HG03442 (cell line): ENCODE measurements around the gene CT45A3.
"Not testable (repeated sequence)": the region's sequence is repeated elsewhere in the genome, so short reads cannot be mapped to it uniquely, and the experiment has no call there.

Experiments
- ATAC-seq: cut with Tn5 transposase; IDR thresholded peaks from one replicate; pipeline ENCODE4 v1.9.1; 2021; ENCODE audit warnings: mild to moderate bottlenecking, moderate library complexity; ENCODE audit not compliant: unreplicated experiment

Gene CT45A3

GRCh38 chrX:135768091-135768490 lies at the start of gene CT45A3:
TSS of gene CT45A3 (minus strand) at chrX:135768191. CDS start at chrX:135764444, 3,747 bp downstream.
- not testable (repeated sequence) for ATAC-seq

GRCh38 chrX:135802687-135803086 lies 34.7 kb upstream of the CT45A3 start, which contains the start of gene CT45A6:
TSS of gene CT45A6 (minus strand) at chrX:135802787. CDS start at chrX:135798993, 3,794 bp downstream.
- not testable (repeated sequence) for ATAC-seq

GRCh38 chrX:135785403-135785802 lies 17.4 kb upstream of the CT45A3 start, which contains the start of gene CT45A5:
TSS of gene CT45A5 (minus strand) at chrX:135785503. CDS start at chrX:135781729, 3,774 bp downstream.
- not testable (repeated sequence) for ATAC-seq

GRCh38 chrX:135744739-135745138 lies 23.3 kb downstream of the CT45A3 start:
- not testable (repeated sequence) for ATAC-seq

GRCh38 chrX:135741192-135741715 lies 26.7 kb downstream of the CT45A3 start:
- ATAC-seq, result no peak

- no peak for ATAC-seq
These were observed 27.3 kb downstream of the CT45A3 start for GRCh38 chrX:135740681-135741149.

- no peak for ATAC-seq
These were observed 30.5 kb downstream of the CT45A3 start for GRCh38 chrX:135737366-135738071.

GRCh38 chrX:135734666-135735065 lies 33.3 kb downstream of the CT45A3 start:
- ATAC-seq, result not testable (repeated sequence)

GRCh38 chrX:135713795-135714194 lies 54.2 kb downstream of the CT45A3 start:
- no peak for ATAC-seq

GRCh38 chrX:135713183-135713689 lies 54.8 kb downstream of the CT45A3 start, which contains the start of gene CT45A1:
TSS of gene CT45A1 (plus strand) at chrX:135713639. CDS start at chrX:135718941, 5,302 bp downstream.
- not testable (repeated sequence) for ATAC-seq
